ENCODE results near the gene CLPSL2. TPM values are rescaled to one million over a fixed set of nuclear protein-coding genes. Genes with fewer than 3 reads are reported as not detected.

Gene CLPSL2
- total RNA-seq, 1 experiment from 2014 or later: 3.4 TPM

- TF ChIP-seq ARID4B (CRISPR knock-in tag; IDR thresholded peaks at IDR 0.05; ENCODE audit: borderline replicate concordance): peak; percentile 97
- no peak for TF ChIP-seq ZNF532 (CRISPR knock-in tag; IDR thresholded peaks at IDR 0.05; ENCODE audit: borderline replicate concordance)
- TF ChIP-seq OVOL2 (CRISPR knock-in tag; IDR thresholded peaks at IDR 0.05; ENCODE audit: borderline replicate concordance): no peak
- TF ChIP-seq JAZF1 (CRISPR knock-in tag; IDR thresholded peaks at IDR 0.05): no peak
- TF ChIP-seq CTCF (IDR thresholded peaks at IDR 0.05): no peak
- peak; percentile 68; the same call in 1 of the 2 replicates for TF ChIP-seq TEAD4 (CRISPR knock-in tag; IDR thresholded peaks at IDR 0.05)
- no peak for TF ChIP-seq KAT7 (CRISPR knock-in tag; IDR thresholded peaks at IDR 0.05; ENCODE audit: borderline replicate concordance)
- no peak for TF ChIP-seq ZNF138 (CRISPR knock-in tag; conservative IDR thresholded peaks at IDR 0.05)
- TF ChIP-seq GTF2I (CRISPR knock-in tag; conservative IDR thresholded peaks at IDR 0.05): no peak
- peak; percentile 89; the same call in 1 of the 2 replicates for TF ChIP-seq ZBTB43 (CRISPR knock-in tag; IDR thresholded peaks at IDR 0.05)
- no peak; the same call in 1 of the 2 replicates for TF ChIP-seq CREM (CRISPR knock-in tag; IDR thresholded peaks at IDR 0.05)
- peak; percentile 67; the same call in 1 of the 2 replicates for TF ChIP-seq MYBL2 (CRISPR knock-in tag; IDR thresholded peaks at IDR 0.05)
- TF ChIP-seq TCF7 (CRISPR knock-in tag; IDR thresholded peaks at IDR 0.05; ENCODE audit: low read depth): peak; percentile 85; the same call in 1 of the 2 replicates
- no peak for TF ChIP-seq HMGXB4 (CRISPR knock-in tag; IDR thresholded peaks at IDR 0.05)
- 0 out of 2 replicates have a peak, but pooled peaks have one; percentile 59 for TF ChIP-seq AFF4 (CRISPR knock-in tag; IDR thresholded peaks at IDR 0.05; ENCODE audit: borderline replicate concordance)
- TF ChIP-seq E2F4 (CRISPR knock-in tag; IDR thresholded peaks at IDR 0.05; ENCODE audit: borderline replicate concordance, low read depth): 0 out of 2 replicates have a peak, but pooled peaks have one; percentile 46
These were observed 28.8 kb downstream of the CLPSL2 start, which contains the start of gene LHFPL5 (continued) for GRCh38 chr6:35804996-35805736.
